CD4-positive, alpha-beta memory T cell (primary cell): ENCODE data around the gene ZSCAN23. TPM values are rescaled to one million over a fixed set of nuclear protein-coding genes. Genes with fewer than 3 reads are reported as not detected.

Experiments
- CTCF ChIA-PET: fragments of 350-600 bp; sonication (Branson Sonifier 250); formaldehyde crosslinking; loops from one replicate; lab custom pipeline; 2021; ENCODE audit warnings: inconsistent platforms; ENCODE audit not compliant: partially characterized antibody; lab: Charles Lee
- POLR2A ChIA-PET: fragments of 350-600 bp; sonication (Branson Sonifier 250); formaldehyde crosslinking; loops from one replicate; lab custom pipeline; 2021; ENCODE audit not compliant: partially characterized antibody; lab: Charles Lee
- DNase-seq, 5 donors: peaks; one replicate each; pipeline versions ENCODE4 v3.0.0 to v3.0.0-alpha.2; 2020 to 2022; ENCODE audit warnings: mixed read lengths in 1 of 5
- H3K27ac ChIP-seq: one replicate; pipeline ENCODE4 v1.7.0; 2013; ENCODE audit warnings: low read depth, low read length
- H3K27me3 ChIP-seq: 2 replicates; pipeline ENCODE4 v1.7.0; 2013; ENCODE audit warnings: mild to moderate bottlenecking, low read length, moderate library complexity; ENCODE audit not compliant: insufficient read depth
- H3K36me3 ChIP-seq: 2 replicates; pipeline ENCODE4 v1.7.0; 2013; ENCODE audit warnings: mild to moderate bottlenecking, low read length, moderate library complexity; ENCODE audit not compliant: insufficient read depth
- H3K4me1 ChIP-seq: 2 replicates; pipeline ENCODE4 v1.7.0; 2013; ENCODE audit warnings: mild to moderate bottlenecking, low read length, moderate library complexity; ENCODE audit not compliant: insufficient read depth
- H3K4me3 ChIP-seq, 2 donors: one replicate each; pipeline ENCODE4 v1.7.0; 2013; ENCODE audit warnings: low read length in 2 of 2, mild to moderate bottlenecking in 1 of 2
- H3K9me3 ChIP-seq, 2 donors: one replicate each; pipeline ENCODE4 v1.7.0; 2013; ENCODE audit warnings: low read length in 2 of 2, control low read depth in 1 of 2; ENCODE audit not compliant: control insufficient read depth in 1 of 2
- H3K27ac Mint-ChIP-seq, 7 donors: one replicate each; pipeline ENCODE4 v1.8.0; 2020 to 2021; ENCODE audit warnings: mixed read lengths in 7 of 7, mild to moderate bottlenecking in 6 of 7, inconsistent platforms in 3 of 7, moderate library complexity in 3 of 7
- H3K27me3 Mint-ChIP-seq, 2 donors: one replicate each; pipeline ENCODE4 v1.8.0; 2020 to 2021; ENCODE audit warnings: mixed read lengths in 2 of 2
- H3K36me3 Mint-ChIP-seq, 2 donors: one replicate each; pipeline ENCODE4 v1.8.0; 2020 to 2021; ENCODE audit warnings: mixed read lengths in 2 of 2, inconsistent platforms in 1 of 2, mild to moderate bottlenecking in 1 of 2
- H3K4me1 Mint-ChIP-seq, 4 donors: one replicate each; pipeline ENCODE4 v1.8.0; 2020 to 2021; ENCODE audit warnings: mixed read lengths in 4 of 4, mild to moderate bottlenecking in 1 of 4
- H3K4me3 Mint-ChIP-seq, 8 donors: one replicate each; pipeline ENCODE4 v1.8.0; 2020 to 2021; ENCODE audit warnings: mixed read lengths in 8 of 8, mild to moderate bottlenecking in 7 of 8, moderate library complexity in 6 of 8, inconsistent platforms in 3 of 8
- H3K9me3 Mint-ChIP-seq, 8 donors: one replicate each; pipeline ENCODE4 v1.8.0; 2020 to 2021; ENCODE audit warnings: mixed read lengths in 8 of 8, mild to moderate bottlenecking in 5 of 8, inconsistent platforms in 3 of 8, moderate library complexity in 1 of 8
- intact Hi-C: fragments of 100-400 bp; cut with micrococcal nuclease; formaldehyde crosslinking; loops from one replicate; pipeline ENCODE4 v1.15.1; 2023
- polyA plus RNA-seq, 2 donors: library from polyadenylated mRNA; unstranded; fragments of 300-500 nt; fragmentation: Illumina TruSeq; gene quantifications; one replicate each; pipeline ENCODE4 v1.2.3, GENCODE V29; 2021
- total RNA-seq, 2 experiments: library from RNA; stranded (reverse); gene quantifications; one replicate each; pipeline ENCODE4 v1.2.3, GENCODE V29; 2021

The ZSCAN23 gene
- total and polyA plus RNA-seq, 4 experiments from 2014 or later, result 1.1 to 1.7 TPM; not detected in 2

- H3K27me3 Mint-ChIP-seq, result peaks cover 13 to 16% of the 10 kb centered on the region in 2 donors
- CTCF ChIA-PET, result no interaction called here
These were observed 6.9 kb downstream of the ZSCAN23 start for GRCh38 chr6:28436404-28436803.

DNA sequence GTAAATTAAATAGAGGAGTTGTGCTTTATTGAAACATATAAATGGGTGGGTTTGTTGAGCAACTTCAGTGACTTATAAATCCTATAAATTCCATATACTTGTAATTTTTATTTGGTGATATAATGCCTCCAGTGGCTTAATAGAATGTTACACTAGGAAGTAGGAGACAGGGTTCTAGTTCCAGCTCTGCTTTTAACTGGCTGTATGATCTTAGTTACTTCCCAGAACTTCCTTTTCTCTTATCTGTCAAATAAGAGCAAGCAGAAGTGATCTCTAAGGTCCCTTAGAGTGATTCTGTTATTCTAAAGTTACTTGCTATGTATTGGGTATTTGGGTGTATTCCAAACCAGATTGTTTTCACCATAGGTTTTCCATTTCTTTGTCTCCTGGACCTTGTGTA is 10.2 kb downstream of the ZSCAN23 start:
- CTCF ChIA-PET, result no interaction called here
- Mint-ChIP-seq H3K36me3 (no peaks in the 10 kb centered on the region), H3K27ac (no peak overlapping the region), H3K9me3 (peaks cover 0 to 2% (median 0%) of the 10 kb centered on the region in 8 donors), H3K27me3 (peaks cover 13 to 20% of the 10 kb centered on the region in 2 donors), H3K4me1 (no peaks in the 10 kb centered on the region), H3K4me3 (no peak overlapping the region)
- POLR2A ChIA-PET, result no interaction called here
- Histone ChIP-seq H3K4me3 (no peak overlapping the region), H3K27ac (no peak overlapping the region), H3K9me3 (no peaks in the 10 kb centered on the region), H3K27me3 (no peaks in the 10 kb centered on the region), H3K4me1 (no peaks in the 10 kb centered on the region), H3K36me3 (no peaks in the 10 kb centered on the region)
- DNase-seq, result no peak
- intact Hi-C loops, result no loop called here

More at GRCh38 chr6:28436404-28436803, 6.9 kb downstream of the ZSCAN23 start:
- Histone ChIP-seq H3K4me1 (no peaks in the 10 kb centered on the region), H3K36me3 (no peaks in the 10 kb centered on the region), H3K27me3 (no peaks in the 10 kb centered on the region), H3K9me3 (no peaks in the 10 kb centered on the region), H3K4me3 (no peak overlapping the region), H3K27ac (no peak overlapping the region)
- Mint-ChIP-seq H3K4me1 (no peaks in the 10 kb centered on the region), H3K4me3 (no peak overlapping the region), H3K36me3 (no peaks in the 10 kb centered on the region), H3K9me3 (peaks cover 0 to 2% (median 0%) of the 10 kb centered on the region in 8 donors), H3K27ac (no peak overlapping the region)
- intact Hi-C loops, result no loop called here
- DNase-seq, result no peak
- POLR2A ChIA-PET, result no interaction called here

GRCh38 chr6:28429781-28430180 is 13.5 kb downstream of the ZSCAN23 start:
- intact Hi-C loops, result no loop called here
- H3K9me3 Mint-ChIP-seq, result peaks cover 0 to 9% (median 0%) of the 10 kb centered on the region in 8 donors
- POLR2A ChIA-PET, result no interaction called here
- no peak for DNase-seq
- H3K27me3 Mint-ChIP-seq, result peaks cover 8 to 11% of the 10 kb centered on the region in 2 donors
- H3K4me3 ChIP-seq, result no peak overlapping the region
- H3K4me3 Mint-ChIP-seq, result no peak overlapping the region
- H3K36me3 Mint-ChIP-seq, result no peaks in the 10 kb centered on the region
- no peak overlapping the region for H3K27ac Mint-ChIP-seq
- no peaks in the 10 kb centered on the region for H3K4me1 ChIP-seq
- CTCF ChIA-PET, result no interaction called here
- H3K27ac ChIP-seq, result no peak overlapping the region
- H3K4me1 Mint-ChIP-seq, result peaks cover 7 to 8% (median 8%) of the 10 kb centered on the region in 4 donors
- H3K27me3 ChIP-seq, result no peaks in the 10 kb centered on the region
- H3K36me3 ChIP-seq, result no peaks in the 10 kb centered on the region
- no peaks in the 10 kb centered on the region for H3K9me3 ChIP-seq

DNA sequence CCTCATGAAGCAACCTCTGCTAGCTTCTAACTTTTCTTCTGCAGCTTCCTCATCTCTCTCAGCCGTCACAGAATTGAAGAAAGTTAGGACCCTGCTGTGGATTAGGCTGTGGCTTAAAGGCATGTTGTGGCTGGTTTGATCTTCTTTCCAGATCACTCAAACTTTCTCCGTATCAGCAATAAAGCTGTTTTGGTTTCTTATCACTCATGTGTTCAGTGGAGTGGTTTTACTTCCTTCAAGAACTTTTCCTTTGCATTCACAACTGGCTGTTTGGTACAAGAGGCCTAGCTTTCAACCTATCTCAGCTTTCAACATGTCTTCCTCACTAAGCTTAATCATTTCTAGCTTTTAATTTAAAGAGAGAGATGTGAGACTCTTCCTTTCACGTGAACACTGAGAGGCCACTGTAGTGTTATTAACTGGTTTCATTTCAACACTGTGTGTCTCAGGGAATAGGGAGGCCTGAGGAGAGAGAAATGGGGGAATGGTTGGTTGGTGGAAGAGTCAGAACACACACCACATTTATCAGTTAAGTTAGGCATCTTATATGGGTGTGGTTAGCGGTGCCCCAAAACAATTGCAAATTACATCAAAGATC is 17.2 kb downstream of the ZSCAN23 start:
- Mint-ChIP-seq H3K4me3 (peak overlapping the region in 1 of 8 donors; percentile 12), H3K27ac (peak overlapping the region in 4 of 7 donors; percentile 7 to 77 (median 52)), H3K9me3 (peaks cover 0 to 7% (median 0%) of the 10 kb centered on the region in 8 donors), H3K27me3 (peaks cover 10 to 19% of the 10 kb centered on the region in 2 donors), H3K36me3 (no peaks in the 10 kb centered on the region), H3K4me1 (peaks cover 7 to 8% (median 8%) of the 10 kb centered on the region in 4 donors)
- Histone ChIP-seq H3K4me1 (no peaks in the 10 kb centered on the region), H3K36me3 (no peaks in the 10 kb centered on the region), H3K9me3 (no peaks in the 10 kb centered on the region), H3K4me3 (no peak overlapping the region), H3K27me3 (no peaks in the 10 kb centered on the region), H3K27ac (no peak overlapping the region)
- CTCF ChIA-PET, result no interaction called here
- intact Hi-C loops, result no loop called here
- DNase-seq, result no peak
- POLR2A ChIA-PET, result no interaction called here

- intact Hi-C loops, result no loop called here
- Mint-ChIP-seq H3K27ac (no peak overlapping the region), H3K27me3 (peaks cover 8 to 19% of the 10 kb centered on the region in 2 donors), H3K4me1 (peaks cover 7 to 8% (median 8%) of the 10 kb centered on the region in 4 donors), H3K9me3 (peaks cover 0 to 7% (median 0%) of the 10 kb centered on the region in 8 donors), H3K4me3 (no peak overlapping the region), H3K36me3 (no peaks in the 10 kb centered on the region)
- Histone ChIP-seq H3K9me3 (no peaks in the 10 kb centered on the region), H3K27ac (no peak overlapping the region), H3K36me3 (no peaks in the 10 kb centered on the region), H3K27me3 (no peaks in the 10 kb centered on the region), H3K4me3 (no peak overlapping the region), H3K4me1 (no peaks in the 10 kb centered on the region)
- CTCF ChIA-PET, result no interaction called here
- DNase-seq, result no peak
- POLR2A ChIA-PET, result no interaction called here
These were observed 19.1 kb downstream of the ZSCAN23 start for GRCh38 chr6:28424163-28424562.

DNA sequence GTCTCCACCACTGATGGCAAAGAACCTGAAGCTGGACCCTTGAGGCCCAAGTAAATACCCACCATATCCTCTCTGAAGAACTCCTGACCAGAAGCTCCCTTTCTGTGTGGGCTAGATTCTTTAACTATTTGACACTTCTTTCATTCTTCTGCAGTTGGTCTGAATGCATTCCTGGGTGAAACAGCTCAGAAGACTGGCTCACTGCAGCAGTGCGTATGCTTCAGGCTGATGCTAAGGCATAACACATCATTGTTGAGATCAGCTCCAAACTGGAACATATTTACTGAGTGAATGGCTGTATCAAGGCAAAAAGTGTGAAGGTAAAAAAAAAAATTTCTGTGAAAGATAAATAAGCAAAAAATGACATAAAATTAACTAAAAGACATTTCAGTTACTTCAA is 19.7 kb downstream of the ZSCAN23 start:
- DNase-seq, result no peak
- H3K36me3 Mint-ChIP-seq, result no peaks in the 10 kb centered on the region
- intact Hi-C loops, result no loop called here
- Histone ChIP-seq H3K36me3 (no peaks in the 10 kb centered on the region), H3K4me1 (no peaks in the 10 kb centered on the region), H3K4me3 (no peak overlapping the region), H3K27ac (no peak overlapping the region), H3K9me3 (no peaks in the 10 kb centered on the region), H3K27me3 (no peaks in the 10 kb centered on the region)
- H3K9me3 Mint-ChIP-seq, result peaks cover 0 to 7% (median 0%) of the 10 kb centered on the region in 8 donors
- no peak overlapping the region for H3K27ac Mint-ChIP-seq
- peaks cover 7 to 8% (median 8%) of the 10 kb centered on the region in 4 donors for H3K4me1 Mint-ChIP-seq
- H3K4me3 Mint-ChIP-seq, result no peak overlapping the region
- ChIA-PET POLR2A (no interaction called here), CTCF (no interaction called here)
- H3K27me3 Mint-ChIP-seq, result peaks cover 6 to 19% of the 10 kb centered on the region in 2 donors

DNA sequence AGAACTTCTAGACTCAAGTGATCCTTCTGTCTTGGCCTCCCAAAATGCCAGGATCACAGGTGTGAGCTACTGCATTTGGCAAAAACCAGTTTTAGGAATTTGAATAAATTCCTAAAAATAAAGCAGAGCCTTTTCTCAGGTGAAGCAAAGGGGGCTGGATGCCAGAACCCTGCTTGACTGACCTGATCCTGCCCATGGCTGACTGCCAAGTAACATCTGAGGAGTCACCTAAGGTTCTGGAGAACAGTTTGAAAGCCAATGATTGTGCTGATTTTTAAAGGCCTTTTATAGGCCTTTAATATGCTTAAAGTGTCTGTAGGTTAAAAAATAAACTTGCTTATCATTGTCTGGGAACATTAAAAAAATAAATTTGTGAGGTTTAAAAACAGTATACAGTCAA is 29.6 kb downstream of the ZSCAN23 start:
- DNase-seq, result no peak
- H3K9me3 Mint-ChIP-seq, result peaks cover 0 to 10% (median 0%) of the 10 kb centered on the region in 8 donors
- no peaks in the 10 kb centered on the region for H3K36me3 ChIP-seq

More for the DNA sequence above, 29.6 kb downstream of the ZSCAN23 start:
- H3K27me3 ChIP-seq, result no peaks in the 10 kb centered on the region
- no peaks in the 10 kb centered on the region for H3K9me3 ChIP-seq
- no peaks in the 10 kb centered on the region for H3K4me1 ChIP-seq
- H3K27ac ChIP-seq, result no peak overlapping the region
- ChIA-PET POLR2A (no interaction called here), CTCF (no interaction called here)
- no peaks in the 10 kb centered on the region for H3K4me1 Mint-ChIP-seq
- H3K36me3 Mint-ChIP-seq, result no peaks in the 10 kb centered on the region
- no peak overlapping the region for H3K27ac Mint-ChIP-seq
- no peak overlapping the region for H3K4me3 ChIP-seq
- intact Hi-C loops, result no loop called here
- H3K27me3 Mint-ChIP-seq, result peaks cover 21 to 22% of the 10 kb centered on the region in 2 donors
- H3K4me3 Mint-ChIP-seq, result no peak overlapping the region
